NK-92 (cell line): Measurements from ENCODE around the gene TTC8.
"Not testable (repeated sequence)": the region's sequence is repeated elsewhere in the genome, so short reads cannot be mapped to it uniquely, and the experiment has no call there.

ENCODE experiments used
- DNase-seq: peaks from one replicate; lab custom pipeline; 2025; ENCODE audit not compliant: unreplicated experiment; lab: John Stamatoyannopoulos, UW

TTC8 gene

DNA sequence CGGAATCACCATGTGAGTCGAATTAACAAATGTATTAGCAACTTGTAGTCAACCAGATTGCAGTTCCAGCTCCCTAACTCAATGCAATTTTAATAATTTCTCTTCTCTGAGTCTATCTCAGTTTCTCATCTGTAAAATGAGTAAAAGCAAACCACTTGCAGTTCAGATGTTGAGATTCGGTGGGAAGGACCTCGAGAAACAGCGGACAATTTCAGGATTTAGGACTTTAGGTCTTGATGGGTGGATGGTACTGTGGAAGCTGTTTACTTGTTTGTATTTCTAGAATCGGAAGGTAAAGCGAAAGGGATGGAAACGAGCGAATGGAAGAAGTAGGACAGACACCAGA is 510 bp upstream of the TTC8 start:
- no peak for DNase-seq

DNA sequence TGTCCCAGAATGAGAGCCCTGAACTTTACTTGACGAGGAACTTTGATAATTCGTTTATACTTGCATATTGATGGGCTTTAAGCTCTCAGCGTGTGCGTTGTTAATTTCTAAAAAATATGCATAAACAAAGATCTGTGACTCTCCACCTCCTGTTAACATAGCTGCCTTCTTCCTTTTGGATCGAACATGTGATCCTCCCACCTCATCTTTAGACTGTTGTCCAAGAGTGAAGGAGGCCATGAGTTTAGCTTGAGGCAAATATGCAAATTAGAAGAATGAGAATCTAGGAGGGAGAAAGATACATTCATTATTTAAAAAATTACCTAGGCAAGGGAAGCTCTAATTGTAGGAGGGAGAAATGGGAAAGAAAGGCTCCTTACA is 617 bp downstream of the TTC8 start:
- no peak for DNase-seq

DNA sequence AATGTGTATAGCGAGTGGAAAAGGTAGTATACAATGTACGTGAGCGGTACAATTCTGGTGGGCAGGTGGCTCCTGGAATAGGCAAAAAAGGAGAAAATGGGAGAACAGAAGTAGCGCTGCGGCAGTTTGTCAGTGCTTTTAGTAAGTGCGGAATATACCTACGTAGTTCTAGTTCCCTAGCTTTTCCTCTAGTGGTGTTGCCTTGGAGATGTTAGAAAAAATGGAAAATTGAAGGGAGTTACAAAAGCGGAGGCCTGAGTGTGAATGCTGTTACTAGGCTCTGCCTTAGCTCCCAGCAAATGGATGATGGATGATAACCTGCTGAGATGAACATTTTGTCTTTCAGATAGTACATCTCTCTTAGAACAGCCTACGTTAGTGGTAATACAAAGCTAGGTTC is 1.1 kb downstream of the TTC8 start:
- no peak for DNase-seq

DNA sequence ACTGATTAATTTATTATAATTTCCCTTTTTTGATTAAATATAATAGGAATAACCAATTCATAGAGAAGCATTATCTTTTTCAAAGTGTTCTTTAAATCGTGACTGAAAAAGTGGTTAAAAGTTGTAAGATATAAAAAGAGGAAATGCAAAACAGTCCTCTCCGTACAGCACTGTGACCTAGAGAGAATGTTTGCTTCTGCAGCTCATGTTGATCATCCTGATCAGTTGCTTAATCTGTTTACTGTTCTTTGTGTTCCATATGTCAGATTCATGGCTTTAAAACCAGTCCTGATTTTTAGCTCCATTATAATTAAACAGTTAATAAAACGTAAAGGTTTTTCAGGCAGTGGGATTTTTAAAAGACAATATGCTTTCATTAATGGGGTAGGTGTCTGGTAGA is 4.7 kb downstream of the TTC8 start:
- DNase-seq, result no peak

DNA sequence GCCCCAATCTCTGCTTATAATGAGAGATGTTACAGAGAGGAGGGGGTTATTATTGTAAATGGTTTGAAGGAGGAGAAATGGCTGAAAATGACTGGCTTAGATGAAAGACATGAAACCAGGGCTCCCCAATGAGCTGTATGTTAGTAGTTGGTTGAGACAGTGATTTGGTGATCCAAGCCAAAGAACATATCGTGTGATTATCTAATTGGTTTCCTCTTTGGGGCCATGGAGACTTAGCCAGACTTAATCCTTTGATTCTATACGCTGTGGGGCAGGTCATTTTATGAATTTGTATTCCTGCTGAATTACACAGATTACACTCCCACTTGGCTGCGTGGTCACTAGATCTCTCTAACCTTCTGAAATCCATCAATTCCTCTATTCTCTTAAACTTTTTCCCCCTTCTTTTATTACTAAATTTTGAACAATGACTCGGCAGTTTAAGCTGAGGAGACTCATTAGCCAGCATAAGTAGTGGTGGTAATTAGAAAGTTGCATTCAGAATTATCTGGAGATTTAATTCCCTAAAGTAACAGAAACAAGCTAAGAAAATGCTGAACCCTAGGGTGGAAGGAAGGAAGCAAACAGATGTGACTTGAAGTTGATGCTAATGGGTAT is 5.3 kb downstream of the TTC8 start:
- no peak for DNase-seq

GRCh38 chr14:88831284-88831683 is 6.8 kb downstream of the TTC8 start:
- DNase-seq, result no peak

GRCh38 chr14:88834883-88835431 is 10.5 kb downstream of the TTC8 start:
- DNase-seq, result no peak

DNA sequence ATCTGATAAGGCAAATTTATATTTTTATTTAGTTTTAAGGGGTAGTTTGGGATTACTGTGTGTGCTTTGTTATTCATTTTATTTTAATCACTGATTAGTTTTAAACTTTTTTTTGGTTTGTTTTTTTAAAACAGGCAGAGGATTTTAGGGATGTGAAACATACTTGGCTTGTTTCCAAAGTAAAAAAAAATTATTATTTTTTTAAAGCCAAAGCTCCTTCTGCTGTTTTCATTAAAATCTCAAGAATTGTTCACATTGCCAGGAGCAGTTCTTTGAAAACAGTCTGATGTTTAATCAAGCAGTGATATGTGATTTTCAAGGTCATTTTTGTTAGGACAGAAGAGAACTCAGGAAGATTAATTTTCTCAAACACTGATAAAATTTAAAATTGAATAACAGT is 11.2 kb downstream of the TTC8 start:
- no peak for DNase-seq

- DNase-seq, result no peak
Measured at GRCh38 chr14:88837495-88837894, 13.0 kb downstream of the TTC8 start.

- no peak for DNase-seq
Measured at GRCh38 chr14:88838015-88838414, 13.6 kb downstream of the TTC8 start.

DNA sequence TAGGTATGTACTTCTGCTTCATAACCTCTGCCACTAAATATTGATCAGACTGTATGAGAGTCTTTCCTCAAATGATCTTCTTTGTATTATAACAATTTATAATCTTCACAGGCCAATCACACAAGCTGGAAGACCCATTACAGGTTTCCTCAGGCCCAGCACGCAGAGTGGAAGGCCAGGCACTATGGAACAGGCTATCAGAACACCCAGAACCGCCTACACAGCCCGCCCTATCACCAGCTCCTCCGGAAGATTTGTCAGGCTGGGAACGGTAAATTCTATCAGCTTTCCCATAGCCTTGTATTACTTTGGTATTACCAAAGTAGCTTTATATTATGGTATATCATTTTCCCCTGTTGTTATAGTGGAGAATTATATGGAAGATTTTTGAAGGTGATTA is 16.5 kb downstream of the TTC8 start:
- no peak for DNase-seq

DNA sequence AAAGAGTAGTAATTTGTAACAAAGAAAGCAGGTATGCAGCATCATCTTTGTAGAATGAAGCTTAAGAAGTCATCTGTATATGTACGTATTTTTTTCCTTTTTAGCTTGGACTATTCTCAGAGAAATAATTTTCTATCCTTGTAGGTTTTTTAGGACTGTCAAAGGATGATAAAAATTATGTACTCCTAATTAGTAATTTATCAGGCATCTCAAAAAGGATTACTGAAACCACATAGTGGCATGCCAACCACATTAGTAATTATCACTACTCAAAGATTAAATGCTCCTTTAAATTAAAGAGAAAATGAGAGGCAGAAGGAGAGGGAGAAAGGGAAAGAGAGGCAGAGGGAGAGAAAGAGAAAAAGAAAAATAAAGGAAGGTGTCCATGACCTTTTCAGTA is 17.3 kb downstream of the TTC8 start:
- DNase-seq, result no peak

DNA sequence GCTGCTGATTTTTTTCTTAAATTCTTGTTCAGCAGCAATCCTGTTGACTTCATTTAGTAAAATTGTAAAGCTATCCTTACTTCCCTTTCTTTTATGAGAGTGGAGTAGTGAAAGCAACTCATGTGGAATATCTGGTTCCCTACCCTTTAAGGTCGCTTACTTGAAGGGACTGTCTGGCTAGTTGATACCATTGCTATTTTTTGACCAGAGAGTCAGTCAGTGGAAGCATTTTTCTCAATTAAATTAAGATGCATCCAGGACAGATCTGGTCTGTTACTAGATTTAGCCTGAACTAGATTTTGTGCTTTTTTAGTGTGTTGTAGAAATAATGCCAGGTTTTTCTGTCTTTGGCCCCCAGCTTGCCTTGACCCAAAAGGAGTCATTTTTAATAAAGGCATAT is 18.0 kb downstream of the TTC8 start:
- no peak for DNase-seq

- no peak for DNase-seq
Measured at GRCh38 chr14:88844980-88845491, 20.6 kb downstream of the TTC8 start.

DNA sequence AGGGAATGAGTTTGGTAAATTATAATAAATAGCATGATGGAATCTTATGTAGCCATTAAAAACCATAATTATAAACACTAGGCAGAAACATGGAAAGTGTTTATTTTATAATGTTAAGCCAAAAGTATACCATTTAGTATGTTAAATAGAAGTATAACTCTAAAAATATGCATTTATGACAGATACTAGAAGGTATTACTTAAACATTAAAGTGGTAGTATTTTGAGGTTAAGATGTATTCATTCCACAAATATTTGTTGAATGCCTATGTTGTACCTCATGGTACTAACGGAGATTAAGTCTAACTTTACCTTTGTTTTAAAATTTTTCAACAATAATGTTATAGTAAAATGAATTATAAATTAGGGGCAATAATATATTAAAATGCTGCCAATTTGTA is 24.1 kb downstream of the TTC8 start:
- no peak for DNase-seq

- DNase-seq, result no peak
Measured at GRCh38 chr14:88849716-88850115, 25.3 kb downstream of the TTC8 start.

DNA sequence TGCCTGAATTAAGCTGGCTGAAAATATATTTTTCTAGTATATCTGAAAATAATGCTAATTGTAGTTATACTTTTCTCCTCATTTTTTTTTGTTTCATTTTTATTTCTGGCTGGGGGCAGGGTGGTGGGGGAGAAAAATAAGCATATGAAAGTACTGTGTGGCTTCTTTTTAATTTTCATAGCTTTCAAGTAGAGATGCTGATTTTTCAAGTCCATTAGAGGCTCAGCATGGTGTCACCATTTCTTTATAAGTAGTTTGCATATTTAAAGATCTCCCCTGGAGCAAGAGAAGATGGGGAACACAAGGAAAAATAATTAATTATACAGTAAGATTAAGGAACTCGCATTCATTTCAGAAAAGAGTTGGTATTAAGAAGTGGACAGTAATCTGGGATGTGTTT is 27.1 kb downstream of the TTC8 start:
- no peak for DNase-seq

- DNase-seq, result no peak
Measured at GRCh38 chr14:88852632-88853031, 28.2 kb downstream of the TTC8 start.

DNA sequence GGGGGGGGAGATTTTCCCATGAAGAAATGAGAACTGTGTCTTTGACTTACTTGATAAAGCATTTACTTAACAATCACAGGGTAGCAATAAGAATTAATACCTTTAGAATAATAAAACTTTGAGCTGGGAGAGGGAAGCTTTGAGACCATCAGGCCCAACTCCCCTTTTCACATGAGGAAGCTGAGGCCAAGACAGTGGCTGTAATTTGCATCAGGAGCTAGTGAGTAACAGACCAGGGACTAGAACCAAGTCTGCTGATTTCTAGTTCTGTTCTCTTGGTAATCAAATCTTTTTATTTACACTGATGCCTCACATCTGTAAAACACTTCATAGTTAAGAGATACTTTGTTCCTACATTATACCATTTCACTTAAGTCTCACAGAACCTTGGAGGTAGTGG is 28.7 kb downstream of the TTC8 start:
- DNase-seq, result no peak

DNA sequence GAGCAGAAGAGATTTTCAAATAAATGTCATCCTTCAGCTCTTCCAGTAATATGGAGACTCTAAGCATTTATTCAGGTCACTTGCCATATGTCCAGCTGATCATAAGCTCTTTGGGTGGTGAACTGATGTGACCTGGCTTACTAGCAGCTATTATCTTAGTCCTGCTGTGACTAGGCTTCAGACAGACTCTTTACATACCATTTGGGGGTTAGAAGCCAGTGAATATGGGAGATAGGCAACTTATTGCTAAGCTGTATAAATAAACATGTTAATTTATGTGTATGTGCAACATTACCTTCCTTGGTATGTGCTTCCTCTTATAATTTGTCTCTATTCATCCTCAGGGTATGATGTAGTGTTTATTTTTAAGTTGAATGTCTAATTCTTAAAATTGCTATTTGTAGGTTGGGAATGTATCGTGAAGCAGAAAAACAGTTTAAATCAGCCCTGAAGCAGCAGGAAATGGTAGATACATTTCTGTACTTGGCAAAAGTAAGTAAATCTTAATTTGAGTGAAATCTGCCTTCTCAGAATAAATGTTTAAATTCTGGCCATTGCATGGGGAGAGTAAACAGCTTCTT is 32.4 kb downstream of the TTC8 start:
- no peak for DNase-seq

DNA sequence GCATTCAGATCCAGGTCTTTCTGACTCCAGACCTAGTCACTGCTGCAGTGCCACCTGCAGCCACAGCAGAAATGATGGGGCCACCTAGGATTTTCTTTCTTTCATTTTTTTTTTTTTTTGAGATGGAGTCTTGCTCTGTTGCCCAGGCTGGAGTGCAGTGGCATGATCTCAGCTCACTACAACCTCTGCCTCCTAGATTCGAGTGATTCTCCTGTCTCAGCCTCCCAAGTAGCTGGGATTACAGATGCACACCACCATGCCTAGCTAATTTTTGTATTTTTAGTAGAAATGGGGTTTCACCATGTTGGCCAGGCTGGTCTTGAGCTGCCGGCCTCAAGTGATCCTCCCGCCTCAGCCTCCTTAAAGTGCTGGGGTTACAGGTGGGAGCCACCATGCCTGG is 33.4 kb downstream of the TTC8 start:
- not testable (repeated sequence) for DNase-seq

GRCh38 chr14:88859118-88859517 is 34.7 kb downstream of the TTC8 start:
- DNase-seq, result not testable (repeated sequence)

- no peak for DNase-seq
Measured at GRCh38 chr14:88863167-88863566, 38.7 kb downstream of the TTC8 start.
